GM19035 (cell line): ENCODE measurements around the gene KIAA0753.
"Not testable (repeated sequence)": the region's sequence is repeated elsewhere in the genome, so short reads cannot be mapped to it uniquely, and the experiment has no call there.

Source experiments
- ATAC-seq: cut with Tn5 transposase; IDR thresholded peaks from one replicate; pipeline ENCODE4 v1.9.1; 2021; ENCODE audit not compliant: unreplicated experiment

The KIAA0753 gene

DNA sequence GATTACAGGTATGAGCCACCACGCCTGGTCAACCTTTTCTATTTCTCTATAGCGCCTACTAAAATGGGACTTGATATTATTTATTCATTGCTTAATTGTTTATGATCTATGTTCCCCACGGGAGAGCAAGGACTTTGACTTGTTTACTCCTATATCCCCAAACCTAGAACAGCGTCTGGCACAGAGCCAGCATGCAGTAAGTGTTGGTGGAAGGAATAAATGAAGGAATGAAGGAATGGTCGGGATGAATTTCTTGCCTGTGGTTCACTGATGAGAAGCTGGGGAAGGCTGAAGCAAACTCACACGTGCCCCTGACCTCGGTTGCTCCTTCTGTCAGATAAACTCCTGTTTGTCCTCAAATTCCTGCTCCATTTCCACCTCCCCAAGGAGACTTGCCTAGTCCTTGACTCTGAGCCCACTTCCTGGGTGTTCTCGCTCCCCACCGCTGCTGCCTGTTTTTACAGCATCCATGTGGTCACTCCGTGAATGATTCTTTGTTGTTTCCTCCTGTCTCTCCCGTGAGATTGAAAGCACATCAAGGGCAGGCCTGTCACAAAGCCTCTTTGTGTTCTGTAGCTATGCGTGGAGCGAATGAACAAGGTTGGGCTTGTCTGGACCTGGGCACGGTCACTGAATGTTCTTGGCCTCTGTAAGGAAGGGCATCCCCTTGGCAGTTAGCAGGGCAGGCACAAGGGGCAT lies 28.4 kb upstream of the KIAA0753 start:
- ATAC-seq: no peak

DNA sequence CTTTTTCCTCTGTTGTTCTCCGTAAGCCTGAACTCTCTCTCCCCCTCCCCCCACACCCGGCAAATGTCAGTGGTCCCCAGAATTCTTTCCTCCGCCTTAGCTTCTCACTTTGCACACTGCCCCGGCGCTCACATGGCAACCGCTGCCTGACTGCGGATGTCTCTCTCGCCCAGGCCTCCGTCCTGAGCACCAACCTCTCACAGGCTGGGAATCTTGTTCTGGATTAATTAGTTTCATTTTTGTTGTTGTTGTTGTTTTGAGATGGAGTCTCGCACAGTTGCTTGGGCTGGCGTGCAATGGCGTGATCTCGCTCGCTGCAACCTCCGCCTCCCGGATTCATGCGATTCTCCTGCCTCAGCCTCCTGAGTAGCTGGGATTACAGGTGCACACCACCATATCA lies 27.7 kb upstream of the KIAA0753 start:
- ATAC-seq: no peak

DNA sequence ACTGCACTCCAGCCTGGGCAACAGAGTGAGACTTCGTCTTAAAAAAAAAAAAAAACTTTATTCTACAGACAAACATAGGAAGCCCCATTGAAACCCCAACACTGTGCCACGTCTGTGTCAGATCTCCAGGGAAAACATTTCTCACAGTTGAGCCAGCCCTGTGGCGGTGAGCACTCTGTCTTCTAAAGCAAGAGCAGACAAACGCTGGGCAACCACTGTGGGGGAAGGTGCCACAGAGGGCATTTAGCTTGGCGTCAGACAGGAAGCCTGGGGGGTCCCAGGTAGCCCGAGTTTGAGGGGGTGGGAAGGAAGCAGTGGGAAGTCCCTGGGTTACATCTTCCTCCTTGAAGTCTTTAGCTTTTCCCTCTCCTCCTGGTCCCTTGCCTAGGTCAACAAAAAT lies 27.0 kb upstream of the KIAA0753 start:
- ATAC-seq: no peak

DNA sequence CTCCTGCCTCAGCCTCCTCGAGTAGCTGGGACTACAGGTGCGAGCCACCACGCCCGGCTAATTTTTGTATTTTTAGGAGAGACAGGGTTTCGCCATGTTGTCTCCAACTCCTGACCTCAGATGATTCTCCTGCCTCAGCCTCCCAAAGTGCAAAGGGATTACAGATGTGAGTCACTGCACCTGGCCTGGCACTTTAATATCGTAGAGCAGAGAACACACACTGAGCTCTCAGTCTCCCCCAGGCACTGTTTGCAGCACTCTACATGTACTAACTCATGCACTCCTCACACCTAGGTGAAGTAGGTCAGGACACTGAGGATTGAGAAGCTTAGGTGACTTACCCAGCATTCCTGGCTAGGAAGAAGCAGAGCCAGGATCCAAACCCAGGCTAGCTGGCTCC lies 26.0 kb upstream of the KIAA0753 start:
- ATAC-seq: no peak

DNA sequence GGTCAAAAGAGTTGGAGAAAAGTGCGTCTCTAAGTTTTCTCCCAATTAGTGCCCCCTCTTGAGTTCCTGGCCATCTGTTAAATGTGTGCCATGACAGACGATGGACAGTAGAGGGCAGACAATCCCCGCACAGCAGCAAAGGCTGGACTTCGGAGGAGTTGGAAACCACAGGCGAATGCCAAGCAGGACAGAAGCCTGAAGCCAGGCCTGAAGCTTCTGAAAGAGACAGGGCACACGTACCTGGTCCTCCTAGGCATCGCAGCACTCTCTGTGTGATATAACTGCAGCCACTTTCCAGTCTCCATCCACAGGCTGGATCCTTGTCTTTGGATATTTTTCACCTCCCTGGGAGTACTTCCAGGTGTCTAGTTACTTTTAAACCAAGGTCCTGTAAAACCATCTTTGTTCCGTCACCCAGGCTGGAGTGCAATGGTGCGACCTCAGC lies 25.6 kb upstream of the KIAA0753 start:
- ATAC-seq: no peak

DNA sequence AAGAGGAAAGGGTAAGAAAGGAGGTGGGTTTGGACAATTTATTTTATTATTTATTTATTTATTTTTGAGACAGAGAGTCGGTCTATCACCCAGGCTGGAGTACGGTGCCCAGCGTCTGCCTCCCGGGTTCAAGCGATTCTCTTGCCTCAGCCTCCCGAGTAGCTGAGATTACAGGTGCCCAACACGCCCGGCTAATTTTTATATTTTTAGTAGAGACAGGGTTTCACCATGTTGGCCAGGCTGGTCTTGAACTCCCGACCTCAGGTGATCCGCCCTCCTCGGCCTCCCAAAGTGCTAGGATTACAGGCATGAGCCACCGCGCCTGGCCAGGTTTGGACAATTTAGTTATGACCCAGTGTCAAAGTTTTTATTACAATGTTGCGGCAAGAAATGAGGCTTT lies 22.7 kb upstream of the KIAA0753 start:
- ATAC-seq: not testable (repeated sequence)

DNA sequence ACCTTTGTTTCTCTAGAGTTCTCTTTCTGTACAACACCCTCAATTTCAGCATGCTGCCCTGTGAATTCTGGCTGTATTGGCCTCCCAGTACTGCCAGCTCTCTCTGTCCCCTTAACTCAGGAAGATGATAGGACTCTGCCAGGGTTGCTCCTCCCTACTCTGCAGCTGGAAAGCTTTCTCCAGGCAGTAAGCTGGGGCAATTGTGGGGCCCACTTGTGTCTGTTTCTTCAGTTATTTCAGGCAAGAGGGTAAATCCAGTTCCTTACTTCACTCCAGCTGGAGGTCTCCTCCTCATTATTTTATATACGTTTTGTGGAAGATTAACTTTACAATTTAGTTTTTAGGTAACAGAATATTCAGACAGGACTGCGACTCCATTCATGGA lies 20.9 kb upstream of the KIAA0753 start:
- no peak for ATAC-seq

DNA sequence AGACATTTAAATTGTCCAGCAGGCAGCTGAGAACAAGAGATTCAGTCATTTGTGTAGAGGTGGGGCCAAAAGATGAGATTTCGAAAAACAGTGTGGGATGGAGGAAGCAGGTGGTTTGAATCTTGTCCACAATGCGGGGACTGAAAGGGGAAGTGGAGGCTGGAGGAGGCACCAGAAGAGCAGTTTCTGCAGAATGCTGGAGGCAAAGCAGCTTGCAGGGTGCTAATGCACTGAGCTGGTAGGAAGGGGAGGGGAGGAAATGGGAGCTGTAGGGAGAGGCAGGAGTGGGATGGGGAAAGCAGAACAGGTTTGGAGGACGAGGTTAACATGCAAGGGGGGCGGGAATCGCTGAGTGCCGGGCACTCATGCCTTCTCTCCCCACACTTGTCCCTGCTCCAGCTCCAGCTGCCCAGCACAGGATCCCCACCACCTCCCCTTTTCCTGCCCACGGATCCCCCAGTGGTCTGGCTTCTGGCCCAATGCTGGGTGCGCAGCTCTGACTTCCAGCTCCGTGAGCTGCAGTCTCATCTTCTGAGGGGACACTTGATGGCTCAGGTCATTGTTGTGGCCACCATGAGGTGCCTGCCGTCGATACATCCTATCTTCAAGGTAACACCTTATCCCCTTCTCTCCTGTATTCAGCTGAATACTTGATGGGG lies 20.4 kb upstream of the KIAA0753 start:
- peak; percentile 73 for ATAC-seq

DNA sequence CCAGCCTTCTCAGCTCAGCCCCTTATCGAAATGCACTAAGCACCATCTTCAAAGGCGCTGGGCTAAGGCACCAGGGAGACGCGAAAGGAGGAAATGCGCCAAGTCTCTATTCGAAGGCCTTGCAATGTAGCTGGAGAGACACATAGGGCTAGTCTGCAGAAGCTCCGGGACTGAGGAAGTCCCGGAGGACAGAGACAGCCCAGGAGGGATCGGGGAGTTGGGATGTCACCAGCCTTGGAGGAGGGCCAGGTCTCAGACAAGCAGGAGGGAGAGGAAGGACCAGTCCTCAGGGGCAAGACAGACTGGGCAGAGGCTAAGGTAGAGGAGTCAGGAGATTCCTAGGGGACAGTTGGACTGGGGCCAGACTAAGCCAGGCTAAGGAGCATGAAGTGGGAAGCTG lies 19.6 kb upstream of the KIAA0753 start:
- ATAC-seq: no peak

DNA sequence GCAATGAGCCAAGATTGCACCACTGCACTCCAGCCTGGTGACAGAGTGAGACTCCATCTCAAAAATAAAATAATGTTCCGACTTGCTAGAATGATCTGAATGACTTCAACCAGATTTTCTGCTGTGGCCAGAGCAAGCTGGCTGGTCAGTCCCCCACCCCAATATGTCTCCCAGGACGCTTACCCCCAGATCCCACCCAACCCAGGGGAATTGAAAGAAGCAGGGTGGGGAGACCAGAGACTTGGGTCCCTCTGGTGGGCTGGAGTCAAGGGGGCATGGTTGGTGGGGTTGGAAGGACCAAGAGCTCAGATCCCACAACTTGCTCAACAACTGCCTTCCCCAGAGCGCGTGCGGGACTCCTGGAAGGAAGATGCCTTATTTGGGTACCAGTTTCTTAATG lies 17.9 kb upstream of the KIAA0753 start:
- ATAC-seq: not testable (repeated sequence)

DNA sequence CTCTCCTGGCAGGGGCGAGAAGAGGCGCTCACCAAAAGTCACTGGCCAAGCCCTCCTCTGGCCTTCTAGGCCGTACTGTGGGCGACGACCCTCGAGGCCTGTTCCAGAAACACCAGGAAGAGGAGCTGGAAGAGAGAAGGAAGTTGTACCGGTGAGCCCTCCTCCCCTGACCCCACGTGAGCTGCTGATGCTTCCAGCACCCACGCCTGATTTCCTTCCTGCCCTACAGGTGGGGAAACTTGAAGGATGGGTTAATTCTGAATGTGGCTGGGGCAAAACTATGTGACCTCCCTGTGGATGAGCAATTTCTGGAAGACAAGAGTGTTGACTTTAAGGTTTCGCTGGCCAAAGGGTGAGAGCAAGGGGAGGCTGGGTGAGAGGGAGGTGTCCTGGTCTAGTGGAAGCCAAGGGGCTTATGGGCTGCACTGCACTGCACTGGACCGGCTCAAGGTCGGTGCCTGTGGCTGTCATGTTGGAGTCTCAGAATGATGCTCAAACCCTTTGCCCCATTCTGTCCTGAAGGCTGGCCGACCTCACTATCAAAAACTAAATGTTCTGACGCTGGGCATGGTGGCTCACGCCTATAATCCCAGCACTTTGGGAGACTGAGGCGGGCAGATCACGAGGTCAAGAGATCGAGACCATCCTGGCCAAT lies 17.2 kb upstream of the KIAA0753 start:
- no peak for ATAC-seq

DNA sequence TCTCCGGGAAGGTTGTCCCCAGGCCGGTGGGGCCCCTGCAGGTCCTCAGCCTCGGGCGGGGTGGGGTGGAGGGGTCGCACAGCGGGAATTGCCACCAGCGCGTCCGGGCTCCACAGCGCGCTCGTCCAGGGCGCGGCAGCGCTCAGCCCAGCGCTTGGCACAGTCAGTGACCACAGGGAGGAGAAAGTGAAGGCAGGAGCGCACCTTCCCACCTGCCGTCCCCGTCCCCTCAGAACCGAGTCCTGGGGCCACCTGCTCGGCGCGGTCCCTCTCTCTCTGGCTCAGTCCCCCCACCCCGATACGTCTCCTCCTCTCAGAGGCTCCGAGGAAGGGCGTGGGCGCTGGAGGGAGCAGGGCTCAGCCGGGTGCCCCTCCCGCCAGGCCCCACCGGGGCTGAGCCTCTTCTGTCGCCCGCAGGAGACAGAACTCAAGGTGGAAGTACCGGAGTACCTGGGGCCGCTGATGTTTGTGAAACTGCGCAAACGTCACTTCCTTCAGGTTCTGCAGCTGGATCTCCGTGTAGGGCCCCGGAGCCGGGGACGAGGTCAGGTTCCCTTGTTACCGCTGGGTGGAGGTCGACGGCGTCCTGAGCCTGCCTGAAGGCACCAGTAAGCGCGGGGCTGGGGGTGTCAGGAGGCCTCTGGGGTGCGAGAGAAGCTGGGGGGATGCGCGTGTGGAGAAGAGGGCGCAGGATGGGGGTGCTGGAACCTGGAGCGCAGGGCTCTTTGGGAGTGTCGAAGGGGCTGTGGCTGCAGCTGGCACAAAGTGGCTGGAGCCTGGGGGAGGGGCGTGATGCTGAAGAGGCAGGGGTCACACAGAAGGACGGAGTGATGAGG lies 16.5 kb upstream of the KIAA0753 start:
- not testable (repeated sequence) for ATAC-seq

DNA sequence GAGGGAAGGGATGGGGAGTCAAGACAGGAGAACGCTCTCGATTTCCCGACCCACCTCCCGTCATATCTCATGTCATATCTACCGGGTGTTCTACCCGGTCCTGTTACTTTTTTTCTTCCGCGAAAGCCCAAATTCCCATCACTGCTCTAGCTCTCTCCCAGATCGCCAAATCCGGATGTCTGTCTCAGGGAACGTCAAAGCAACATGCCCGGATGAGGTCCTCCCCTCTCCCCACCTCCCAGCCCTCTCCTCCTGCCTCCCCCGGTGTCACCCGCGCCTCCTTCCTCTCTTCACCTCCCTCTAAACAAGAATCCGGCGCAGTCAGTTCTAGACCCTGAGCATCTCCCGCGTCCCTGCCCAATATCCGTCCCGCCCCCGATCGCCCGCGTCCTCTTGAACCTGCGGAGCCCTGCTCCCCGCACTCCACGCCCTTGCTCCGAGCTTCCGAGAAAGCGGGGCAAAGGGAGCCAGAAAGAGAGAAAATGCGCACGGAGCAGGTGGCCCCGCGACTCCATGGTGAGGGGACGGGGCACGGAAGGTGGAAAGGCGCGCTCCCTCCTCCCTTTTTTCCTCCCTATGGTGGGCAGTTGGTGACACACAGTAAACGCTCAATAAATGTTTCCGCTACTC lies 15.3 kb upstream of the KIAA0753 start:
- ATAC-seq: not testable (repeated sequence)

DNA sequence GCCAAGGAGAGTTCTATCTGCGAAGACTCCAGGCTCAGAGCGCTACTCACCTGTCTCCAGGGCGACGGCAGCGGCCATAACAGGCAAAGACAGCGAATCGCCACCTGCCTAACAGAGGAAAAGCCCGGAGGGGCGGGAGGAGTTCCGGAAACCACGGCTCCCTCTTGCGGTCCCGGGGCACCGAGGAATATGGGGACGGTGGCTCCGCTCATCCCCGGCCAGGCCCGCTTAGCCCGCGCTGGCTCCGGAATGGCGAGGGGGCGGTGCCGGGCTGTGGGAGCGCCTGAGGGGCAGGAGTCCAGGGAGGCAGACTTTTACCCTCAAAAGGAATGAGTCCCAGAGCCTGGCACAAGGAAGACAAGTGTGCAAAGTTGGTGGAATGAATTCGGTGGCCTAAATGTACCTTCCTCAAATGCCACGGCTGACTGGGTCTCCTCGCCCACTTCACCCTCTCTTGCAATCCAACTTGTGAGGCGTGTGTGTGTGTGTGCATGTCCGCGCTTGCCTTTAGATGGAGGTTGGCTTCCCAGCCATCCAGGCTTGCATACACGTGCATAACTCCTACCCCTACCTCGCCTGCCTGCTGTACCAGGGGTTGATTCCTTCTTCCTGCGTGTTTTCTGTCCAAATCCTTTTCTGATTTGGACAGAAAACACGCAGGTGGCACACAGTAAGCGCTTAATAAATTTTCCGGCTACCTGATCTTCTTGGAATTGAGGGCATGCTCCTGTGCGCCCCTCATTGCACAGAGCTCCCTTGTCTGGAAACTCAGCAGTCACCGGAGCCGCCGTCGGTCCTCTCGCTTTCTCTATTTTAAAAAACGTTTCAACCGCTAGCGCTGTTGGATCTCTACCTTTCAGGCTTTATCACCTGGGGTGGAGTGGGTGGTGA lies 14.6 kb upstream of the KIAA0753 start:
- no peak for ATAC-seq

DNA sequence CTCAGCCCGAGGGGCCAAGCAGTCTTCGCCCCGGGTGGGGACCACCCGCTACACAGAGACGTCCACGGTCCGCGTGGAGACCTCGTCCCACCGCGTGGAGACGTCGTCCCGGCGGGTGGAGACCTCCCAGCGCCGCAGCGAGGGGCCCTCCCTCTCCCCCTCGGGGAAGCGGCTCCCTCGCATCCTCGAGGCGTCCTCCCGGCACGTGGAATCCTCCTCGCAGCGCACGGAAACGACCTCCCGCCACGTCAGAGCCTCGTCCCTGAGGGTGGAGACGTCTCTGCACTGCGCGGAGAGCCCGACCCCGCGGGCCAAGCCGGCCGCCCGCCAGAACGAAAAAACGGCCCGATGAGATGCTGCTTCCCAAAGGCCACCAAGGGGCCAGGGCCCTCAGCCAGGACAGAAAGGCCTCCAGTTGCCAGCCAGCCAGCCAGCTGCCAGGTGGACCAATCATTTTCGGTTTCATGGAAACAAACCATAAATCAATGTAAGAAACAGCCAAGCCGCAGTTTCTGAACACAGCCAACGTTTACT lies 11.5 kb upstream of the KIAA0753 start:
- ATAC-seq: peak; percentile 13

DNA sequence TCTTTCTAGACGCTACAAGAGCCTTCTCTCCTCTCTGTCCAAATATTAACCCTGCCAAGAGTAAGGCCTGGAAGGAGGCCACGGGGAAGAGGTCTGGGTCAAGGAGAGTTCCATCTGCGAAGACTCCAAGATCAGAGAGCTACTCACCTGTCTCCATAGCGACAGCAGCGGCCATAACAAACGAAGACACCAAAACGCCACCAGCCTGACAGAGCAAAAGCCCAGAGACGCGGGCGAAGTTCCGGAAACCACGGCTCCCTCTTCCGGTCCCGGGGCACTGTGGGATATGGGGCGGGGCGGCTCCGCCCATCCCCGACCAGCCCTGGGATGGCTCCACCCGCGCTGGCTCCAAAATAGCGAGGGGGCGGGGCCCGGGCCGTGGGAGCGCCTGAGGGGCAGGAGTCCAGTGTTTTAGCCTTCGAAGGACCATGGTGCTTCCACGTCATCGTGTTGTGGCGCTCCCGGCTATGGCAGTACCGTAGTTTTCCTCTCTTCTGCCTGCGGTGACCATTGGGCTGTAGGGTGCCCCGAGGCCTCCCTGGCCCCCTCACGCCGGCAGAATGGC lies 10.9 kb upstream of the KIAA0753 start, which contains the start of the genes C17orf100 and MED31:
C17orf100 (plus strand) TSS at position 409 of the 565 bp plus-strand sequence; CDS start at position 561, 152 bp downstream.
MED31 (minus strand) TSS at position 252 of the 565 bp plus-strand sequence; CDS start at position 175, 77 bp downstream.
- ATAC-seq: peak; percentile 91

DNA sequence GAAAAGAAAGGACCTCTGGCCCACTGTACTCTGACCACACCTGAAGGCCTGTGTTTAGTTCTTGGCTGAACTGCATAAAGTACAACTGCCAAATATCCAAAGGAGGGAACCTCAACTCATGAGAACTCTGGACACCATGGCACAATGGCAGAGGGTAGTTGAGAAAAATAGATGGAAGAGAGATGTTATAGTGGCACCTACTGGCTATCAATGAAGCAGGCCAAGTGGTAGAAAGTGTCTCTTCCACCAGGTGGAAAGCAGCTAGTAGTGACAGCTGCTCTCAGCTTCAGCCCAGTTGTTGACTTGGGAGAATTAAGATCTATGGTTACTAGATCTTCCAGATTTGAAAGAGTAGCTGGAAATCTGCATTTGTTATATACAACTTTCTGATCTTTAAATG lies 7.7 kb upstream of the KIAA0753 start:
- ATAC-seq: no peak

DNA sequence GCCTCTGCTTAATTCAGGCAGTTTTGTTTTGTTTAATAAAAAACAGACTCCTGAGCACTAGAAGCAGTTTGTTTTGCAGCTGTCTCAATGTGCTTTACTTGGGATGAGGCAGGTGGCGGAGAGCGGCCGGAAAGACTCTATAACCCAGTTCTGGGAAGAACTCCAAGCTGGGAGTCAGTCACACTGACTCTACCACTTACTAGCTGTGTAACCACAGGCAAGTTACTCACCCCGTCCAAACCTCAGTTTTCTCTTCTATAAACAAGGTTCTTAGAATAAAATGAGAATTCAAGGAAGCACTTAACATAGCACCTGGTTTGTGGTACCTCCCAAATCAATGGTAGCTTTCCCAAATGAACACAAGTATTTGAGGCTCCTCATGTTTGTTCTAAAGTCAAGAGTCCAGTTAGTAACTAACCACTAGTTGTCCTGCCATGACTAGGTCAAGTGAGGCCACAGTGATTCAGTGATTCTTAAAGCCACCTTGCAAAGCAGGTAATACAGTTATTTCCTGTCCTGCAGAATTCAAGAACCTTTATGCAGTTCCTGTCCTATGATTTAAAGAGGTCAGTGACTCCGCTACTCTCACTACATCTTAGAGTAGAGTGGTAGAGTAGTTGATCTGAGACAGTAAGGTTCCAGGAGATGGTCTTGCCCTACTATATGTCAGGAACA lies 3.1 kb upstream of the KIAA0753 start:
- ATAC-seq: no peak
